ENCODE data around the gene TNK2.
A peak's percentile ranks its signal among the peaks of the same experiment; 100 is the strongest.

TNK2 gene

DNA sequence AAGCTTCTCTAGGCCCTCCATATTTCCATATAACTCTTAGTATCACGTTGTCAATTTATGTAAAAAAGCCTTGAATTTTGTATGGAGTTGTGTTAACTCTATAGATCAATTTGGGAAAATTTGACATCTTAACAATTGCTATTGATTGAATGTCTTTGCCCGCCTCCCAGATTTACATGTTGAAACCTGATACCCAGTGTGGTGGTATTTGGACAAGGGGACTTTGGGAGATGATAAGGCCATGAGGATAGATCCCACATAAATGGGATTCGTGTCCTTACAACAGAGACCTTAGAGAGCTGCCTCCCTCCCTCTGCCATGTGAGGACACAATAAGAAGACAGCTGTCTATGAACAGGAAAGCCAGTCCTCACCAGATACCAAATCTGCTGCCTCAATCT, 21.1 kb upstream of the TNK2 start:
- Histone ChIP-seq H3K23ac (ENCODE audit: low read length in 2 of 2) (no peak overlapping the region), H2AK5ac (ENCODE audit: low read length, severe bottlenecking) (no peak overlapping the region), H2BK120ac (ENCODE audit: low read depth, low read length) (no peak overlapping the region), H4K8ac (ENCODE audit: low read length) (no peak overlapping the region), H3K14ac (ENCODE audit: low read length in 2 of 2) (no peak overlapping the region), H2AFZ (ENCODE audit: low read depth, low read length) (no peak overlapping the region), H3K4me2 (ENCODE audit: low read length, poor library complexity, severe bottlenecking) (no peak overlapping the region), H3K18ac (ENCODE audit: low read depth in 1 of 2, low read length in 2 of 2) (no peak overlapping the region), H3K4me3 (ENCODE audit: insufficient read depth in 1 of 2, low read depth in 1 of 2, low read length in 2 of 2) (no peak overlapping the region), H2BK15ac (ENCODE audit: low read depth, poor library complexity, severe bottlenecking) (no peak overlapping the region), H3K79me1 (replicated peaks; ENCODE audit: low read length, poor library complexity, severe bottlenecking) (no peaks in the 10 kb centered on the region), H3K4ac (ENCODE audit: low read depth in 1 of 2, low read length in 2 of 2) (no peak overlapping the region), H3K9ac (ENCODE audit: low read length) (no peak overlapping the region), H3K27ac (ENCODE audit: low read length, poor library complexity, severe bottlenecking) (no peak overlapping the region), H3K27me3 (ENCODE audit: control insufficient read depth in 1 of 2, insufficient read depth in 1 of 2, low read length in 2 of 2) (no peaks in the 10 kb centered on the region), H2BK5ac (ENCODE audit: low read depth, low read length, poor library complexity, severe bottlenecking) (no peak overlapping the region), H3K4me1 (ENCODE audit: control insufficient read depth, insufficient read depth, low read depth, low read length) (peaks cover 6% of the 10 kb centered on the region), H3K9me3 (ENCODE audit: control insufficient read depth, low read length) (no peaks in the 10 kb centered on the region), H2BK12ac (ENCODE audit: low read length in 2 of 2) (no peak overlapping the region), H4K91ac (ENCODE audit: low read length) (no peak overlapping the region), H3K36me3 (ENCODE audit: control insufficient read depth in 1 of 2, insufficient read depth in 2 of 2, low read depth in 1 of 2, low read length in 2 of 2) (peaks cover 0 to 2% of the 10 kb centered on the region in 2 experiments)
- 59% methylated on average over 2 of the region's 3 CpGs for WGBS
- no peak for DNase-seq

DNA sequence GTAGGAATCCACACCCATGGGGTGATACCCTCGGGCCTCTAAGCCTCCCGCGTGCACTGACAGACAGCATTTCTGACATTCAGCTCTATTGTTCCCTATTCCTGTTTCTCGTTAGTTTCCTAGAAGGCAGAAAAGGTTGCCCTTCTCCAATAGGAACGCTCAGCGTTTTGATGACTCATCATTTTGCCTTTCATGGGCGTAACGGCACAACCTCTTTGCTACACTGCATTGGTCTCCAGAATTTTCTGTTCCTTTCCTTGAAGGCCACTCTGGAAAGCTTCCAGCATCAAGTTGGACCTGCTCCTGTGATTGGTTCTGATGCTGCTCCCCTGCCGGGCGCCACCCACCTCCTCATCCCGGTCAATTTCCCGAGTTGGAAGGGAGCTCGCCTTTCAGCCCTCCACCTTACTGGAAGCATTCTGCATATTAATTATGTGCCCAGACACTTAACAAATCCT, 13.0 kb upstream of the TNK2 start:
- H3K23ac ChIP-seq (ENCODE audit: low read length in 2 of 2) = no peak overlapping the region

DNA sequence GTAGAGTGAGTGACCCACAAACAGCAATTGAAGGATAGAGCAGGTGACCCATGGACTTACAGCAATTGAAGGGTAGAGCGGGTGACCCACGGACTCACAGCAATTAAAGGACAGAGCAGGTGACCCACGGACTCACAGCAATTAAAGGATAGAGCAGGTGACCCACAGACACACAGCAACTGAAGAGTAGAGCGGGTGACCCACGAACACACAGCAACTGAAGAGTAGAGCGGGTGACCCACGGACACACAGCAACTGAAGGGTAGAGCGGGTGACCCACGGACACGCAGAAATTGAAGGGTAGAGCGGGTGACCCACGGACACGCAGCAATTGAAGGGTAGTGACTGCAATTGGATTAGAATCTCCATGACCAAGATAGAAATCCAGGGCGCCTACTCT, 9.8 kb upstream of the TNK2 start:
- Histone ChIP-seq H3K9me3 (ENCODE audit: control insufficient read depth, low read length) (no peaks in the 10 kb centered on the region), H3K14ac (ENCODE audit: low read length in 2 of 2) (no peak overlapping the region), H3K9ac (ENCODE audit: low read length) (no peak overlapping the region), H2AFZ (ENCODE audit: low read depth, low read length) (no peak overlapping the region), H3K36me3 (ENCODE audit: control insufficient read depth in 1 of 2, insufficient read depth in 2 of 2, low read depth in 1 of 2, low read length in 2 of 2) (no peaks in the 10 kb centered on the region), H3K4me3 (ENCODE audit: insufficient read depth in 1 of 2, low read depth in 1 of 2, low read length in 2 of 2) (no peak overlapping the region), H3K18ac (ENCODE audit: low read depth in 1 of 2, low read length in 2 of 2) (no peak overlapping the region), H2AK5ac (ENCODE audit: low read length, severe bottlenecking) (no peak overlapping the region), H2BK5ac (ENCODE audit: low read depth, low read length, poor library complexity, severe bottlenecking) (no peak overlapping the region), H3K23ac (ENCODE audit: low read length in 2 of 2) (no peak overlapping the region), H2BK15ac (ENCODE audit: low read depth, poor library complexity, severe bottlenecking) (no peak overlapping the region), H2BK120ac (ENCODE audit: low read depth, low read length) (no peak overlapping the region), H3K4ac (ENCODE audit: low read depth in 1 of 2, low read length in 2 of 2) (no peak overlapping the region), H3K4me2 (ENCODE audit: low read length, poor library complexity, severe bottlenecking) (no peak overlapping the region), H3K27me3 (ENCODE audit: control insufficient read depth in 1 of 2, insufficient read depth in 1 of 2, low read length in 2 of 2) (peaks cover 21 to 22% of the 10 kb centered on the region in 2 experiments), H3K27ac (ENCODE audit: low read length, poor library complexity, severe bottlenecking) (no peak overlapping the region), H3K79me1 (replicated peaks; ENCODE audit: low read length, poor library complexity, severe bottlenecking) (no peaks in the 10 kb centered on the region), H4K91ac (ENCODE audit: low read length) (no peak overlapping the region), H3K4me1 (ENCODE audit: control insufficient read depth, insufficient read depth, low read depth, low read length) (peaks cover 7% of the 10 kb centered on the region), H4K8ac (ENCODE audit: low read length) (no peak overlapping the region), H2BK12ac (ENCODE audit: low read length in 2 of 2) (no peak overlapping the region)
- no peak for DNase-seq
- WGBS = 93% methylated on average over 10 of the region's 14 CpGs

More for the DNA sequence above, 13.0 kb upstream of the TNK2 start:
- Histone ChIP-seq H2BK120ac (ENCODE audit: low read depth, low read length) (no peak overlapping the region), H2BK5ac (ENCODE audit: low read depth, low read length, poor library complexity, severe bottlenecking) (no peak overlapping the region), H3K9ac (ENCODE audit: low read length) (no peak overlapping the region), H3K27ac (ENCODE audit: low read length, poor library complexity, severe bottlenecking) (no peak overlapping the region), H2AFZ (ENCODE audit: low read depth, low read length) (no peak overlapping the region), H3K4me1 (ENCODE audit: control insufficient read depth, insufficient read depth, low read depth, low read length) (no peaks in the 10 kb centered on the region), H2BK15ac (ENCODE audit: low read depth, poor library complexity, severe bottlenecking) (no peak overlapping the region), H3K79me1 (replicated peaks; ENCODE audit: low read length, poor library complexity, severe bottlenecking) (no peaks in the 10 kb centered on the region), H2AK5ac (ENCODE audit: low read length, severe bottlenecking) (no peak overlapping the region), H3K4me3 (ENCODE audit: insufficient read depth in 1 of 2, low read depth in 1 of 2, low read length in 2 of 2) (no peak overlapping the region), H3K9me3 (ENCODE audit: control insufficient read depth, low read length) (no peaks in the 10 kb centered on the region), H3K27me3 (ENCODE audit: control insufficient read depth in 1 of 2, insufficient read depth in 1 of 2, low read length in 2 of 2) (peaks cover 19% of the 10 kb centered on the region in 2 experiments), H3K18ac (ENCODE audit: low read depth in 1 of 2, low read length in 2 of 2) (no peak overlapping the region), H3K36me3 (ENCODE audit: control insufficient read depth in 1 of 2, insufficient read depth in 2 of 2, low read depth in 1 of 2, low read length in 2 of 2) (no peaks in the 10 kb centered on the region), H3K14ac (ENCODE audit: low read length in 2 of 2) (no peak overlapping the region), H3K4me2 (ENCODE audit: low read length, poor library complexity, severe bottlenecking) (no peak overlapping the region), H4K91ac (ENCODE audit: low read length) (no peak overlapping the region), H4K8ac (ENCODE audit: low read length) (peak overlapping the region; percentile 14), H2BK12ac (ENCODE audit: low read length in 2 of 2) (no peak overlapping the region), H3K4ac (ENCODE audit: low read depth in 1 of 2, low read length in 2 of 2) (no peak overlapping the region)
- DNase-seq = no peak
- WGBS = 71% methylated on average over 13 of the region's 13 CpGs

DNA sequence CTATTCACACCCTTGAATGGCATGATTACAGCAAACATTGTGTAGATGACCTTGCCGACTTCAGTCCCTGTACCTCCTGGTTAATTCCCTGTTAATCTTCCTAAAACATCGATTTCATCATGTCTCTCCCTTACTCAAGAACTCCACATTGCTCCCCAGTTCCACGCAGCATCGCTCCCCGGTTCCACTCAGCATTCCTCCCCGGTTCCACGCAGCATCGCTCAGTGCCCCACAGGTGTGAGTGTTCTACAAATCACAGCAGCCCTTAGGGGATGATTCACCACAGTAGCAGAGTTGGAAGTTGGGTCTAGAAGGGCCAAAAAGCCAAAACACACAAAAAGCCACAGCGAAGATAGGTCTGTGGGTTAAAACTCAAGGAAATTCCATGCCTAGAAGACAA, 8.6 kb upstream of the TNK2 start:
- H2BK5ac ChIP-seq (ENCODE audit: low read depth, low read length, poor library complexity, severe bottlenecking) = no peak overlapping the region
- H3K27me3 ChIP-seq (ENCODE audit: control insufficient read depth in 1 of 2, insufficient read depth in 1 of 2, low read length in 2 of 2) = peaks cover 21 to 22% of the 10 kb centered on the region in 2 experiments
- no peak for DNase-seq
- H2AFZ ChIP-seq (ENCODE audit: low read depth, low read length) = no peak overlapping the region
- H3K14ac ChIP-seq (ENCODE audit: low read length in 2 of 2) = no peak overlapping the region
- no peak overlapping the region for H4K8ac ChIP-seq (ENCODE audit: low read length)
- H2BK15ac ChIP-seq (ENCODE audit: low read depth, poor library complexity, severe bottlenecking) = no peak overlapping the region
- no peak overlapping the region for H2BK120ac ChIP-seq (ENCODE audit: low read depth, low read length)
- no peak overlapping the region for H3K4ac ChIP-seq (ENCODE audit: low read depth in 1 of 2, low read length in 2 of 2)
- H3K9ac ChIP-seq (ENCODE audit: low read length) = no peak overlapping the region
- no peaks in the 10 kb centered on the region for H3K36me3 ChIP-seq (ENCODE audit: control insufficient read depth in 1 of 2, insufficient read depth in 2 of 2, low read depth in 1 of 2, low read length in 2 of 2)
- peak overlapping the region in 1 of 2 experiments; percentile 23 for H3K23ac ChIP-seq (ENCODE audit: low read length in 2 of 2)
- H3K18ac ChIP-seq (ENCODE audit: low read depth in 1 of 2, low read length in 2 of 2) = no peak overlapping the region
- H3K27ac ChIP-seq (ENCODE audit: low read length, poor library complexity, severe bottlenecking) = no peak overlapping the region
- no peak overlapping the region for H4K91ac ChIP-seq (ENCODE audit: low read length)
- H3K9me3 ChIP-seq (ENCODE audit: control insufficient read depth, low read length) = no peaks in the 10 kb centered on the region
- H3K4me3 ChIP-seq (ENCODE audit: insufficient read depth in 1 of 2, low read depth in 1 of 2, low read length in 2 of 2) = no peak overlapping the region
- peaks cover 7% of the 10 kb centered on the region for H3K4me1 ChIP-seq (ENCODE audit: control insufficient read depth, insufficient read depth, low read depth, low read length)
- 91% methylated on average over 9 of the region's 9 CpGs for WGBS
- H2AK5ac ChIP-seq (ENCODE audit: low read length, severe bottlenecking) = no peak overlapping the region
- no peak overlapping the region for H3K4me2 ChIP-seq (ENCODE audit: low read length, poor library complexity, severe bottlenecking)
- no peaks in the 10 kb centered on the region for H3K79me1 ChIP-seq (replicated peaks; ENCODE audit: low read length, poor library complexity, severe bottlenecking)
- no peak overlapping the region for H2BK12ac ChIP-seq (ENCODE audit: low read length in 2 of 2)
